Measurements from ENCODE around the gene GAS1. TPM values are rescaled to one million over a fixed set of nuclear protein-coding genes. Genes with fewer than 3 reads are reported as not detected.

GAS1 gene
- total RNA-seq, 4 donors from 2014 or later = 3.4 to 49.2 (median 13.0) TPM

GRCh38 chr9:86912210-86912609, 35.1 kb downstream of the GAS1 start:
- Histone ChIP-seq H3K36me3 (no peaks in the 10 kb centered on the region), H3K4me3 (no peak overlapping the region), H3K27me3 (no peaks in the 10 kb centered on the region), H3K27ac (no peak overlapping the region), H3K4me1 (no peaks in the 10 kb centered on the region), H3K9me3 (peaks cover 0 to 4% (median 0%) of the 10 kb centered on the region in 3 donors)
- no peak for DNase-seq
- TF ChIP-seq POLR2A (IDR thresholded peaks at IDR 0.05) = no peak
- TF ChIP-seq, protein P1, sequence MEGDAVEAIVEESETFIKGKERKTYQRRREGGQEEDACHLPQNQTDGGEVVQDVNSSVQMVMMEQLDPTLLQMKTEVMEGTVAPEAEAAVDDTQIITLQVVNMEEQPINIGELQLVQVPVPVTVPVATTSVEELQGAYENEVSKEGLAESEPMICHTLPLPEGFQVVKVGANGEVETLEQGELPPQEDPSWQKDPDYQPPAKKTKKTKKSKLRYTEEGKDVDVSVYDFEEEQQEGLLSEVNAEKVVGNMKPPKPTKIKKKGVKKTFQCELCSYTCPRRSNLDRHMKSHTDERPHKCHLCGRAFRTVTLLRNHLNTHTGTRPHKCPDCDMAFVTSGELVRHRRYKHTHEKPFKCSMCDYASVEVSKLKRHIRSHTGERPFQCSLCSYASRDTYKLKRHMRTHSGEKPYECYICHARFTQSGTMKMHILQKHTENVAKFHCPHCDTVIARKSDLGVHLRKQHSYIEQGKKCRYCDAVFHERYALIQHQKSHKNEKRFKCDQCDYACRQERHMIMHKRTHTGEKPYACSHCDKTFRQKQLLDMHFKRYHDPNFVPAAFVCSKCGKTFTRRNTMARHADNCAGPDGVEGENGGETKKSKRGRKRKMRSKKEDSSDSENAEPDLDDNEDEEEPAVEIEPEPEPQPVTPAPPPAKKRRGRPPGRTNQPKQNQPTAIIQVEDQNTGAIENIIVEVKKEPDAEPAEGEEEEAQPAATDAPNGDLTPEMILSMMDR (IDR thresholded peaks at IDR 0.05) = no peak
- intact Hi-C loops (cut with DNase I) = no loop called here
- 74 to 81% methylated on average over 3 of the region's 3 CpGs for WGBS, 2 donors

DNA sequence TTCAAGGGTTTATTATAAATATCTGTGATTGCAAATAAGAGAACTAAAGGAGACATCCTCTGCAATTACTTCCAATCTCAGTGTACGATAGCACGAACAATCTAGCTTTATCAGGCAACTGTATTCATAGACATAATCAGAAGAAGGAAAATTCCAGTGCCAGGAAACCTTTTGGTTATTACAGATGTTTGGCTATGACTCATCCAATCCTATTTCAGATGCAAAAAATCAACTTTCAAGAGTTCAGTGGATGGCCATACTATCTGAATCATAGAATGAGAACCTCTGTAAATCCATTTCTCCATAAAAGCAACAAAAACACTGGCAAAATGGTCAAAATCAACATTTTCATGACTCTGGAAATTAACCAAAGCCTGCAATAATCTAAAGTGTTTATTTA, 37.9 kb downstream of the GAS1 start:
- 81 to 84% methylated on average over 2 of the region's 2 CpGs for WGBS, 2 donors
- TF ChIP-seq, protein P1 (IDR thresholded peaks at IDR 0.05) = no peak
- no peak for TF ChIP-seq POLR2A (IDR thresholded peaks at IDR 0.05)

GRCh38 chr9:86908261-86908660, 39.0 kb downstream of the GAS1 start:
- Histone ChIP-seq H3K27ac (no peak overlapping the region), H3K4me1 (peaks cover 0 to 1% (median 0%) of the 10 kb centered on the region in 3 donors), H3K36me3 (no peaks in the 10 kb centered on the region), H3K9me3 (peaks cover 0 to 4% (median 0%) of the 10 kb centered on the region in 3 donors), H3K4me3 (no peak overlapping the region), H3K27me3 (peaks cover 0 to 26% (median 0%) of the 10 kb centered on the region in 4 donors)
- TF ChIP-seq, protein P1 (IDR thresholded peaks at IDR 0.05) = no peak
- no peak for TF ChIP-seq POLR2A (IDR thresholded peaks at IDR 0.05)
- intact Hi-C loops (cut with DNase I) = no loop called here
- WGBS, 2 donors = 93% methylated on average over 3 of the region's 3 CpGs
- DNase-seq = no peak

More for the DNA sequence above, 37.9 kb downstream of the GAS1 start:
- peaks cover 0 to 16% (median 0%) of the 10 kb centered on the region in 4 donors for H3K27me3 ChIP-seq
- no peaks in the 10 kb centered on the region for H3K36me3 ChIP-seq
- H3K27ac ChIP-seq = no peak overlapping the region
- no peak overlapping the region for H3K4me3 ChIP-seq
- no peak for DNase-seq
- H3K4me1 ChIP-seq = no peaks in the 10 kb centered on the region
- H3K9me3 ChIP-seq = peaks cover 0 to 4% (median 0%) of the 10 kb centered on the region in 3 donors
- intact Hi-C loops (cut with DNase I) = no loop called here

- Histone ChIP-seq H3K9me3 (peaks cover 0 to 4% (median 0%) of the 10 kb centered on the region in 3 donors), H3K36me3 (no peaks in the 10 kb centered on the region), H3K4me3 (no peak overlapping the region), H3K27me3 (peaks cover 0 to 35% (median 0%) of the 10 kb centered on the region in 4 donors), H3K27ac (no peak overlapping the region), H3K4me1 (peaks cover 0 to 10% (median 0%) of the 10 kb centered on the region in 3 donors)
- TF ChIP-seq, protein P1 (IDR thresholded peaks at IDR 0.05) = no peak
- no peak for TF ChIP-seq POLR2A (IDR thresholded peaks at IDR 0.05)
- intact Hi-C loops (cut with DNase I) = no loop called here
- DNase-seq = no peak
- WGBS, 2 donors = 37 to 45% methylated on average over 1 of the region's 1 CpG
Measured at GRCh38 chr9:86907346-86907745, 40.0 kb downstream of the GAS1 start.

GRCh38 chr9:86903734-86904085, 43.6 kb downstream of the GAS1 start:
- intact Hi-C loops (cut with DNase I) = no loop called here
- DNase-seq = no peak
- Histone ChIP-seq H3K4me1 (peaks cover 0 to 12% (median 0%) of the 10 kb centered on the region in 3 donors), H3K4me3 (no peak overlapping the region), H3K36me3 (no peaks in the 10 kb centered on the region), H3K27ac (no peak overlapping the region), H3K9me3 (no peaks in the 10 kb centered on the region), H3K27me3 (peaks cover 0 to 58% (median 0%) of the 10 kb centered on the region in 4 donors)
- TF ChIP-seq, protein P1 (IDR thresholded peaks at IDR 0.05) = no peak
- no peak for TF ChIP-seq POLR2A (IDR thresholded peaks at IDR 0.05)
- WGBS, 2 donors = 57 to 81% methylated on average over 1 to 2 of the region's 2 CpGs
